Cardiac muscle cell (in vitro differentiated cells and primary cell): ENCODE measurements around the gene JAGN1. TPM values are rescaled to one million over a fixed set of nuclear protein-coding genes. Genes with fewer than 3 reads are reported as not detected.

ENCODE experiments used
- DNase-seq, 2 donors: peaks; one replicate each; pipeline versions ENCODE4 v3.0.0 to v3.0.0-alpha.2; 2010 to 2017; ENCODE audit warnings: low read depth in 1 of 2, low spot score in 1 of 2
- H3K27ac ChIP-seq: fragments of 200-600 bp; sonication (generic); 2 replicates; pipeline ENCODE4 v1.5.1; 2016
- H3K27me3 ChIP-seq: fragments of 200-600 bp; sonication (generic); 2 replicates; pipeline ENCODE4 v1.6.0; 2016; ENCODE audit warnings: control low read depth
- H3K36me3 ChIP-seq: fragments of 200-600 bp; sonication (generic); 2 replicates; pipeline ENCODE4 v1.5.1; 2016; ENCODE audit warnings: control low read depth
- H3K4me1 ChIP-seq: fragments of 200-600 bp; sonication (generic); 2 replicates; pipeline ENCODE4 v1.8.1; 2017; ENCODE audit warnings: low read depth, mild to moderate bottlenecking, mixed run types
- H3K4me3 ChIP-seq: fragments of 200-600 bp; sonication (generic); 2 replicates; pipeline ENCODE4 v1.5.1; 2016; ENCODE audit warnings: mild to moderate bottlenecking
- H3K9me3 ChIP-seq: fragments of 200-600 bp; sonication (generic); 2 replicates; pipeline ENCODE4 v1.5.1; 2017; ENCODE audit warnings: low read depth, mild to moderate bottlenecking, control low read depth
- polyA plus RNA-seq: library from polyadenylated mRNA; unstranded; fragments of >200 nt; fragmentation: Nextera tagmentation; extraction: Ambion mirVana; gene quantifications from 2 replicates; pipeline ENCODE4 v1.2.1, GENCODE V29; 2016
- total RNA-seq: library from RNA; depleted of rRNA; stranded (reverse); fragments of >200 nt; gene quantifications from 2 replicates; pipeline ENCODE4 v1.2.3, GENCODE V29; 2016
- TF ChIP-seq, protein P1 (sequence below): IDR thresholded peaks from 2 replicates; pipeline ENCODE4 v1.5.1; 2012; ENCODE audit warnings: low read depth, mild to moderate bottlenecking, low read length

Gene JAGN1
- total and polyA plus RNA-seq, 2 experiments from 2014 or later: 50.6 to 58.0 TPM

GRCh38 chr3:9942934-9943690 lies 52.7 kb downstream of the JAGN1 start:
- no peak overlapping the region for H3K4me3 ChIP-seq
- TF ChIP-seq, protein P1, sequence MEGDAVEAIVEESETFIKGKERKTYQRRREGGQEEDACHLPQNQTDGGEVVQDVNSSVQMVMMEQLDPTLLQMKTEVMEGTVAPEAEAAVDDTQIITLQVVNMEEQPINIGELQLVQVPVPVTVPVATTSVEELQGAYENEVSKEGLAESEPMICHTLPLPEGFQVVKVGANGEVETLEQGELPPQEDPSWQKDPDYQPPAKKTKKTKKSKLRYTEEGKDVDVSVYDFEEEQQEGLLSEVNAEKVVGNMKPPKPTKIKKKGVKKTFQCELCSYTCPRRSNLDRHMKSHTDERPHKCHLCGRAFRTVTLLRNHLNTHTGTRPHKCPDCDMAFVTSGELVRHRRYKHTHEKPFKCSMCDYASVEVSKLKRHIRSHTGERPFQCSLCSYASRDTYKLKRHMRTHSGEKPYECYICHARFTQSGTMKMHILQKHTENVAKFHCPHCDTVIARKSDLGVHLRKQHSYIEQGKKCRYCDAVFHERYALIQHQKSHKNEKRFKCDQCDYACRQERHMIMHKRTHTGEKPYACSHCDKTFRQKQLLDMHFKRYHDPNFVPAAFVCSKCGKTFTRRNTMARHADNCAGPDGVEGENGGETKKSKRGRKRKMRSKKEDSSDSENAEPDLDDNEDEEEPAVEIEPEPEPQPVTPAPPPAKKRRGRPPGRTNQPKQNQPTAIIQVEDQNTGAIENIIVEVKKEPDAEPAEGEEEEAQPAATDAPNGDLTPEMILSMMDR: no peak
- H3K9me3 ChIP-seq: no peaks in the 10 kb centered on the region
- H3K27me3 ChIP-seq: no peaks in the 10 kb centered on the region
- H3K36me3 ChIP-seq: peaks cover 4% of the 10 kb centered on the region
- H3K4me1 ChIP-seq: no peaks in the 10 kb centered on the region
- no peak for DNase-seq
- H3K27ac ChIP-seq: no peak overlapping the region

Other genes with a start within 250 kb of the JAGN1 start
- 19.2 and 28.7 TPM in 2 replicates for gene MTMR14, start 241.1 kb upstream of the JAGN1 start, total RNA-seq
- 30.7 and 43.9 TPM in 2 replicates for gene MTMR14, start 241.1 kb upstream of the JAGN1 start, polyA plus RNA-seq
- gene CPNE9, start 186.8 kb upstream of the JAGN1 start, total RNA-seq: not detected in 2 replicates
- 0.06 TPM in 1 of 2 replicates, not detected in the other for gene CPNE9, start 186.8 kb upstream of the JAGN1 start, polyA plus RNA-seq
- gene BRPF1, start 158.9 kb upstream of the JAGN1 start, total RNA-seq: 15.7 and 17.3 TPM in 2 replicates
- gene BRPF1, start 158.9 kb upstream of the JAGN1 start, polyA plus RNA-seq: 11.1 and 11.4 TPM in 2 replicates
- gene OGG1, start 140.7 kb upstream of the JAGN1 start, total RNA-seq: 30.7 and 32.1 TPM in 2 replicates
- 34.5 and 45.9 TPM in 2 replicates for gene OGG1, start 140.7 kb upstream of the JAGN1 start, polyA plus RNA-seq
- 23.7 and 24.6 TPM in 2 replicates for gene CAMK1, start 120.7 kb upstream of the JAGN1 start, total RNA-seq
- 20.4 and 29.1 TPM in 2 replicates for gene CAMK1, start 120.7 kb upstream of the JAGN1 start, polyA plus RNA-seq
- 137 and 141 TPM in 2 replicates for gene TADA3, start 98.1 kb upstream of the JAGN1 start, total RNA-seq
- 91.3 and 97.2 TPM in 2 replicates for gene TADA3, start 98.1 kb upstream of the JAGN1 start, polyA plus RNA-seq
- 114 and 136 TPM in 2 replicates for gene ARPC4, start 97.5 kb upstream of the JAGN1 start, total RNA-seq
- 111 and 138 TPM in 2 replicates for gene ARPC4, start 97.5 kb upstream of the JAGN1 start, polyA plus RNA-seq
- 20.1 and 59.6 TPM in 2 replicates for gene TTLL3, start 80.3 kb upstream of the JAGN1 start, total RNA-seq
- 29.4 and 38.8 TPM in 2 replicates for gene TTLL3, start 80.3 kb upstream of the JAGN1 start, polyA plus RNA-seq
- gene RPUSD3, start 46.6 kb upstream of the JAGN1 start, total RNA-seq: 56.9 and 78.1 TPM in 2 replicates
- gene RPUSD3, start 46.6 kb upstream of the JAGN1 start, polyA plus RNA-seq: 122 and 124 TPM in 2 replicates
- not detected in 2 replicates for gene CIDEC, start 10.4 kb upstream of the JAGN1 start, total RNA-seq
- 0.37 TPM in 1 of 2 replicates, not detected in the other for gene CIDEC, start 10.4 kb upstream of the JAGN1 start, polyA plus RNA-seq
- 1.3 and 3.7 TPM in 2 replicates for gene IL17RE, start 12.2 kb downstream of the JAGN1 start, total RNA-seq
- 0.89 and 1.2 TPM in 2 replicates for gene IL17RE, start 12.2 kb downstream of the JAGN1 start, polyA plus RNA-seq
- 33.7 and 49.2 TPM in 2 replicates for gene IL17RC, start 26.5 kb downstream of the JAGN1 start, total RNA-seq
- 59.8 and 61.2 TPM in 2 replicates for gene IL17RC, start 26.5 kb downstream of the JAGN1 start, polyA plus RNA-seq
- gene CRELD1, start 43.2 kb downstream of the JAGN1 start, total RNA-seq: 151 and 178 TPM in 2 replicates
- gene CRELD1, start 43.2 kb downstream of the JAGN1 start, polyA plus RNA-seq: 179 and 225 TPM in 2 replicates
- 9.8 and 11.0 TPM in 2 replicates for gene PRRT3, start 61.8 kb downstream of the JAGN1 start, total RNA-seq
- gene PRRT3, start 61.8 kb downstream of the JAGN1 start, polyA plus RNA-seq: 13.6 TPM in 2 replicates
- 40.3 and 40.8 TPM in 2 replicates for gene EMC3, start 96.2 kb downstream of the JAGN1 start, total RNA-seq
- 98.5 and 102 TPM in 2 replicates for gene EMC3, start 96.2 kb downstream of the JAGN1 start, polyA plus RNA-seq
- 14.8 and 84.3 TPM in 2 replicates for gene FANCD2, start 135.8 kb downstream of the JAGN1 start, total RNA-seq
- gene FANCD2, start 135.8 kb downstream of the JAGN1 start, polyA plus RNA-seq: 10.9 and 23.5 TPM in 2 replicates
- not detected in 2 replicates for gene FANCD2OS, start 217.6 kb downstream of the JAGN1 start, total RNA-seq
- gene FANCD2OS, start 217.6 kb downstream of the JAGN1 start, polyA plus RNA-seq: not detected in 2 replicates
- gene BRK1, start 225.1 kb downstream of the JAGN1 start, total RNA-seq: 83.0 and 138 TPM in 2 replicates
- gene BRK1, start 225.1 kb downstream of the JAGN1 start, polyA plus RNA-seq: 214 and 278 TPM in 2 replicates